HUES64 (cell line): ENCODE results near the gene ARHGAP8.

ENCODE experiments used
- H3K27ac ChIP-seq: 2 replicates; pipeline ENCODE4 v1.7.0; 2013; ENCODE audit warnings: low read depth, low read length, inconsistent platforms
- H3K27me3 ChIP-seq: 2 replicates; pipeline ENCODE4 v1.6.1; 2013; ENCODE audit warnings: mild to moderate bottlenecking, low read length; ENCODE audit not compliant: insufficient read depth
- H3K36me3 ChIP-seq: 2 replicates; pipeline ENCODE4 v1.6.1; 2013; ENCODE audit warnings: mild to moderate bottlenecking, low read length; ENCODE audit not compliant: insufficient read depth
- H3K4me1 ChIP-seq: 2 replicates; pipeline ENCODE4 v1.6.1; 2013; ENCODE audit warnings: mild to moderate bottlenecking, low read length, moderate library complexity; ENCODE audit not compliant: insufficient read depth
- H3K4me3 ChIP-seq: 2 replicates; pipeline ENCODE4 v1.5.1; 2013; ENCODE audit warnings: mild to moderate bottlenecking, low read length, moderate library complexity
- H3K9ac ChIP-seq: 2 replicates; pipeline ENCODE4 v1.6.1; 2013; ENCODE audit warnings: mild to moderate bottlenecking, low read depth, low read length
- H3K9me3 ChIP-seq: 2 replicates; pipeline ENCODE4 v1.6.1; 2013; ENCODE audit warnings: low read depth, low read length; ENCODE audit not compliant: insufficient read depth
- WGBS: fragments of 150-250, 120-280 bp; methylation state at CpG from one replicate; pipeline ENCODE4 v1.1.7; 2013; ENCODE audit warnings: missing lambda C conversion rate; 5-methylcytosine and 5-hydroxymethylcytosine counted together

ARHGAP8 gene

DNA sequence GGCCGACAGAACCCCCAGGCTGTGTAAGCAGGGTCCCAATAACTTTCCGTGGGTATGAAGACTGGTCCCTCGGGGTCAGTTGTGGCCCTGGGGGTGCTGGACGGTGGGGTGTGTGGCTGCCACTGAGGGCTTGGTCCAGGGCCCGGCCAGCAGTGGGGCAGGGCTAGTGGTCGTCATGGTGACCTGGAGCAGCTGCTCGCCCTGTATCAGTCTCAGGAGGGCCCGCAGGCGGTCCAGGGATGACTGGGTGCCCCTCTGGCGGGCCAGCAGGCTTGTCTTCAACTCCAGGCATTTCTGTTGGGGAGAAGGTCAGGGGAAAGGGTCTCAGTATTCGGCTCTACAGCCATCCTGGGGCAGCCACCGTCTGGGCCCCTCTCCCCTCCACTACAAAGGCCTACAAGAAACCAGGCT is 130.6 kb downstream of the ARHGAP8 start:
- Histone ChIP-seq H3K9me3 (no peaks in the 10 kb centered on the region), H3K27ac (no peak overlapping the region), H3K36me3 (peaks cover 43% of the 10 kb centered on the region), H3K4me3 (no peak overlapping the region), H3K4me1 (no peaks in the 10 kb centered on the region), H3K9ac (no peak overlapping the region), H3K27me3 (no peaks in the 10 kb centered on the region)
- WGBS: 90% methylated on average over 12 of the region's 12 CpGs

- no peak overlapping the region for H3K4me3 ChIP-seq
- WGBS: 94% methylated on average over 1 of the region's 1 CpG
Observed at GRCh38 chr22:44884562-44884961, 132.2 kb downstream of the ARHGAP8 start.

DNA sequence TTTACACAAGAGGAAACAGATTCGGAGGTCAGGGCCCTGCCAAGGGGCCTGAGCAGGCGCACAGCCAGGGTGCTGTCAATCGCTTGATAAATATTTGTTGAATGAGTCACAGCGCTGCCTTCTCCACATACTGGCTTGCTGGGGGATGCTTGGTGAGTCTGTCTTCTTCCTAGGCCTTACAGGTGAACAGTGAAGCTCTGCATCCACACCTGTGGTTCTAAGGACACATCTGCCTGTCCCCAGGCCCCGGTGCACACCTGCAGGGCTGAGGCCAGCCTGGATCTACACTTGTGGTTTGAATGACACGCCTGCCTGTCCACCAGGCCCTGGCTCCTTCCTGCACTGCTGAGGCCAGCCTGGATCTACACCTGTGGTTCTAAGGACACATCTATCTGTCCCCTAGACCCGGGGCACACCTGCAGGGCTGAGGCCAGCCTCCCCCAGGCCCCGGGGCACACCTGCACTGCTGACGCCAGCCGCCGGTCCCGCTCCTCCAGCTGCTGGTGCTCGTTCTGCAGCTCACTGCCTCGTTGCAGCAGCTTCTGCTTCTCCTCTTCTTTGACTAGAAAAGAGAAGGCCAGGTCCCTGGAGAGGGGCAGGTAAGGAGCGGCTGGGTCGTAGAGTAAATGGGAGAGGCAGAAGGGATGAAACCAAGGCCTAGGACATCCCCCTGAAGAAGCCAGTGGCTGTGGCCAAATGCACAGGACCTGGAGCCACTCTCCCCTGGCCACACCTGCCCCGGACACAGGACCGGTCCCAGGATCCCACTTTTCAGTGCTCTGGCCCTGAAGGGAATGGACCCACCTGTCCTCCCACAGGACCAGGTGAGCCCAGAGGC is 132.8 kb downstream of the ARHGAP8 start:
- H3K4me3 ChIP-seq: no peak overlapping the region
- no peak overlapping the region for H3K27ac ChIP-seq
- no peaks in the 10 kb centered on the region for H3K27me3 ChIP-seq
- WGBS: 93% methylated on average over 18 of the region's 18 CpGs
- no peak overlapping the region for H3K9ac ChIP-seq
- H3K36me3 ChIP-seq: peaks cover 42% of the 10 kb centered on the region
- peaks cover 6% of the 10 kb centered on the region; the same call in 1 of the 2 replicates for H3K4me1 ChIP-seq
- no peaks in the 10 kb centered on the region for H3K9me3 ChIP-seq

More at GRCh38 chr22:44884562-44884961, 132.2 kb downstream of the ARHGAP8 start:
- Histone ChIP-seq H3K9ac (no peak overlapping the region), H3K9me3 (no peaks in the 10 kb centered on the region), H3K4me1 (peaks cover 6% of the 10 kb centered on the region; the same call in 1 of the 2 replicates), H3K27me3 (no peaks in the 10 kb centered on the region), H3K36me3 (peaks cover 43% of the 10 kb centered on the region), H3K27ac (no peak overlapping the region)

GRCh38 chr22:44885806-44886360 is 133.5 kb downstream of the ARHGAP8 start:
- Histone ChIP-seq H3K27ac (no peak overlapping the region), H3K27me3 (no peaks in the 10 kb centered on the region), H3K9me3 (no peaks in the 10 kb centered on the region), H3K4me3 (no peak overlapping the region), H3K36me3 (peaks cover 46% of the 10 kb centered on the region), H3K4me1 (peaks cover 6% of the 10 kb centered on the region; the same call in 1 of the 2 replicates), H3K9ac (no peak overlapping the region)
- WGBS: 97% methylated on average over 14 of the region's 14 CpGs

DNA sequence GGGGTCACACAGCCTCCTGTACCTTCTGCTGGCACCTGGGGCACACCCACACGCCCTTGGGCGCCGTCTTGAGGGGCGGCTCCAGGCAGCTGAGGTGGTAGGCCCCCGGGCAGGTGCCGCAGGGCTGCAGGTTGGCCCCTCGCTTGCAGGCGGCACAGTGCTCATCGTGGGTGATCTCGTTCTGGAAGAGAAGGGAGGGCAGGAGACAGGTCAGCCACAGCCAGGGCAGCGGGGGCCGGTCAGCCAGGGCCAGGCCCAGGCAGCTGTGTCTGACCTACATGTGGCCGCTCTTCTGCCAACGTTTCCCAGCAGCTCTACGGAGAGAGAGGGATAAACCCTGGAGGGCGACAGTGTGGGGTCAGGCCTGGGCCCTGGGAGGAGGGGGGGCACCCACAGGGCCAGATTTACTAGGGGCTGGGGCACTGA is 135.6 kb downstream of the ARHGAP8 start:
- H3K4me3 ChIP-seq: no peak overlapping the region
- no peak overlapping the region for H3K9ac ChIP-seq
- H3K27me3 ChIP-seq: no peaks in the 10 kb centered on the region
- no peak overlapping the region for H3K27ac ChIP-seq
- no peaks in the 10 kb centered on the region for H3K9me3 ChIP-seq
- H3K36me3 ChIP-seq: peaks cover 47% of the 10 kb centered on the region
- WGBS: 94% methylated on average over 16 of the region's 16 CpGs
- peaks cover 6% of the 10 kb centered on the region; the same call in 1 of the 2 replicates for H3K4me1 ChIP-seq

DNA sequence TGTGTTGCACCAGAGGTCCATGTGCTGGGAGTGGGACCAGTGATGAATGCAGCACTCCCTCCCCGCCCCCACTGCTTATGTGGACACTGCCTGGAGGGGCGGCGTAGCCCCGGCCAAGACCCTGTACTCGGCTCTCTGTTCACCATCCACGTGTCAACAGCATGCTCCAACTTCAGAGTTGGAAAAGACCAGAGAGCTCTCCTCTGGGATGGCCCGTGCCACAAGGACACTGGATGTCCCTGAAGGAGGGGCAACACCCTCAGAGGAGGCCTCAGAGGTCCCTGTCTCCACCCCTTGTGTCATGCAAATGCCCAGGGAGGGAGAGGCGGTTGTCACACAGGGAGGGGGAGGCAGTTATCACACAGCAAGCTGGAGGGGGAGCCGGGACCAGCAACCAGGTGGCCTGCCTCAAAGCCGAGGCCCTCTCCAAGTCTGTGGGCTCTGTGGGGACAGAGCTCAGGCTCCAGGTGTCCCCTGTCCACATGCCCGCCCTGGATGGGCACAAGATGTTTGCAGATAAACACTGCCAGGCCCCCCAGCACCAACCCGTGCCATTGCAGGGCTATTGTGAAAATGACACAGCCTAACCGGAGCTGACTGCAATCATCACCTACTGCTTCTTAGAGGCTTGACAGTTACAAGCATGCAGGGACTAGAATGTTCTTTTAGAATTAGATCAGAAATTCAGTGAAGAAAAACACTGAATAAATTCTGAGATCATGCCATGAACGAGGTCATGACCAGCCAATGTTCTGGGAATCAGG is 136.3 kb downstream of the ARHGAP8 start:
- Histone ChIP-seq H3K9ac (no peak overlapping the region; the same call in 1 of the 2 replicates), H3K9me3 (no peaks in the 10 kb centered on the region), H3K4me1 (peaks cover 6% of the 10 kb centered on the region; the same call in 1 of the 2 replicates), H3K36me3 (peaks cover 48% of the 10 kb centered on the region), H3K27me3 (no peaks in the 10 kb centered on the region), H3K27ac (peak overlapping the region; percentile 23; the same call in 1 of the 2 replicates), H3K4me3 (no peak overlapping the region)
- 69% methylated on average over 14 of the region's 14 CpGs for WGBS

GRCh38 chr22:44889255-44889878 is 137.0 kb downstream of the ARHGAP8 start:
- Histone ChIP-seq H3K36me3 (peaks cover 47% of the 10 kb centered on the region), H3K27me3 (no peaks in the 10 kb centered on the region), H3K9me3 (no peaks in the 10 kb centered on the region), H3K27ac (no peak overlapping the region), H3K4me1 (peaks cover 6% of the 10 kb centered on the region; the same call in 1 of the 2 replicates), H3K9ac (no peak overlapping the region), H3K4me3 (no peak overlapping the region)
- WGBS: 87% methylated on average over 14 of the region's 14 CpGs

DNA sequence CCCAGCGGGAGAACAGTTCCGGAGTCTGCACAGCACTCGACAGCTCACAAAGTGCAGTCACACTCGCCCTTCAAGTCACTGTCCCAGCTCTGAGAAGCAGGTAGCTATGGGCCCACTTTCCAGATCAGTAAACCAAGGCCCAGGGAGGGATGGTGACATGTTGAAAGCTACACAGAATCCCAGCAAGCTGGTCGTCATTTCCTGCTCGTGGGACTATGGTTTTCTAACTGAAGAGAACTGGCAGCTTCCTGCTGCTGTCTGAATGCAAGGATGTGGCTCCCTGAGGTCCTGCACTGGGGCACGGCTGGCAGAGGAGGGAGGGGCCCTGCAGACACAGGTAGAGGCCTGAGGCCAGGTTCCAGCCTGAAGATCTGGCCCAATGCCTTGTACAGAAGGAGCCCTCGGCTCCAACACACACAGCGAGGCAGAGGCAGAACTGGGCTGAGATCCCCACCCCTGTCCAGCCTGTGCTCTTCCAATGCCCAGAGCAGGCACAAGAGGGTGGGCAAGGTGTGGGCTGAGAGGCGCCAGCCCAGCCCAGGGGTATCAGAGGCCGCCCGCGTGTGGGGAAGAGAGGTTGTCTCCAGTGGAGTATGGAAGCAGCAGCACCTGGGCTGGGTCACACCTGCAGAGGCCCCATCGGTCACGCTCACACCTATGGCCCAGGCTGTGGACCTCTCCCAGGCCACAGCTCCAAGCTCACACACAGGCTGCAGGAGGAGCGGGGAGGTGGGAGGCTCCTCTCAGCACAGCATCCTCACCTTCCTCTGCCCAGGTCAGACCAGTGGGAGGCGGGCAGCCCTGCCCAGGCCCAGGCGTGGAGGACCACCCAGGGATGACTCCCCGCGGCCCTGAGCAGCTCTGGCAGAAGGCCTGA is 138.3 kb downstream of the ARHGAP8 start:
- H3K9ac ChIP-seq: no peak overlapping the region
- WGBS: 93% methylated on average over 20 of the region's 20 CpGs
- no peak overlapping the region for H3K27ac ChIP-seq
- peaks cover 45% of the 10 kb centered on the region for H3K36me3 ChIP-seq
- H3K4me3 ChIP-seq: no peak overlapping the region
- H3K9me3 ChIP-seq: no peaks in the 10 kb centered on the region
- H3K4me1 ChIP-seq: peaks cover 6% of the 10 kb centered on the region; the same call in 1 of the 2 replicates
- H3K27me3 ChIP-seq: no peaks in the 10 kb centered on the region

- 96% methylated on average over 10 of the region's 11 CpGs for WGBS
- H3K9me3 ChIP-seq: no peaks in the 10 kb centered on the region
Observed at GRCh38 chr22:44891293-44891747, 138.9 kb downstream of the ARHGAP8 start.

GRCh38 chr22:44891791-44892190 is 139.4 kb downstream of the ARHGAP8 start:
- H3K27ac ChIP-seq: no peak overlapping the region
- no peaks in the 10 kb centered on the region for H3K27me3 ChIP-seq
- H3K9me3 ChIP-seq: no peaks in the 10 kb centered on the region
- H3K4me1 ChIP-seq: peaks cover 6% of the 10 kb centered on the region; the same call in 1 of the 2 replicates
- WGBS: 97% methylated on average over 11 of the region's 11 CpGs
- H3K4me3 ChIP-seq: no peak overlapping the region
- H3K9ac ChIP-seq: no peak overlapping the region
- H3K36me3 ChIP-seq: peaks cover 51% of the 10 kb centered on the region

More at GRCh38 chr22:44891293-44891747, 138.9 kb downstream of the ARHGAP8 start:
- H3K36me3 ChIP-seq: peaks cover 47% of the 10 kb centered on the region
- H3K27ac ChIP-seq: no peak overlapping the region
- no peak overlapping the region for H3K9ac ChIP-seq
- H3K27me3 ChIP-seq: no peaks in the 10 kb centered on the region
- no peak overlapping the region for H3K4me3 ChIP-seq
- H3K4me1 ChIP-seq: peaks cover 6% of the 10 kb centered on the region; the same call in 1 of the 2 replicates
